ENCODE data around the gene DUS2.
A peak's percentile ranks its signal among the peaks of the same experiment; 100 is the strongest.

Gene DUS2

GRCh38 chr16:68073902-68074760 is 51.0 kb downstream of the DUS2 start:
- ATAC-seq (ENCODE audit: insufficient read depth, low read depth) (peak; percentile 6), DNase-seq (no peak)
- Histone ChIP-seq H3K4me1 (ENCODE audit: insufficient read depth, low read length) (peaks cover 50% of the 10 kb centered on the region), H4K20me1 (ENCODE audit: insufficient read depth, low read length) (no peaks in the 10 kb centered on the region), H3K27me3 (ENCODE audit: insufficient read depth, low read length, poor library complexity) (no peaks in the 10 kb centered on the region), H3K9me3 (ENCODE audit: insufficient read depth, low read length, severe bottlenecking) (no peaks in the 10 kb centered on the region), H3K79me2 (ENCODE audit: insufficient read depth, low read length) (no peaks in the 10 kb centered on the region), H3K36me3 (ENCODE audit: insufficient read depth, low read length) (peaks cover 72% of the 10 kb centered on the region), H3K9ac (ENCODE audit: low read depth, low read length) (peak overlapping the region; percentile 44), H3K27ac (ENCODE audit: low read length) (peak overlapping the region; percentile 95), H2AFZ (ENCODE audit: low read depth, low read length) (no peak overlapping the region), H3K4me2 (ENCODE audit: insufficient read depth, low read length) (peak overlapping the region; percentile 16; the same call in 1 of the 2 replicates), H3K4me3 (ENCODE audit: low read depth in 1 of 2, low read length in 2 of 2) (no peak overlapping the region; a peak in 1 of 4 replicates)
- TF ChIP-seq EZH2 (IDR thresholded peaks at IDR 0.05; ENCODE audit: borderline replicate concordance, low read depth, low read length, severe bottlenecking) (no peak), CTCF (IDR thresholded peaks at IDR 0.05; ENCODE audit: borderline replicate concordance, extremely low read depth, low read length, poor library complexity, severe bottlenecking) (no peak)

- peak; percentile 86 for ATAC-seq (ENCODE audit: insufficient read depth, low read depth)
- Histone ChIP-seq H4K20me1 (ENCODE audit: insufficient read depth, low read length) (no peaks in the 10 kb centered on the region), H3K9me3 (ENCODE audit: insufficient read depth, low read length, severe bottlenecking) (no peaks in the 10 kb centered on the region), H2AFZ (ENCODE audit: low read depth, low read length) (no peak overlapping the region), H3K27me3 (ENCODE audit: insufficient read depth, low read length, poor library complexity) (no peaks in the 10 kb centered on the region), H3K79me2 (ENCODE audit: insufficient read depth, low read length) (no peaks in the 10 kb centered on the region), H3K9ac (ENCODE audit: low read depth, low read length) (peak overlapping the region; percentile 44), H3K4me2 (ENCODE audit: insufficient read depth, low read length) (peak overlapping the region; percentile 16; the same call in 1 of the 2 replicates), H3K36me3 (ENCODE audit: insufficient read depth, low read length) (peaks cover 75% of the 10 kb centered on the region), H3K27ac (ENCODE audit: low read length) (peak overlapping the region; percentile 95), H3K4me3 (ENCODE audit: low read depth in 1 of 2, low read length in 2 of 2) (no peak overlapping the region; a peak in 1 of 4 replicates), H3K4me1 (ENCODE audit: insufficient read depth, low read length) (peaks cover 52% of the 10 kb centered on the region)
- no peak for TF ChIP-seq EZH2 (IDR thresholded peaks at IDR 0.05; ENCODE audit: borderline replicate concordance, low read depth, low read length, severe bottlenecking)
- TF ChIP-seq CTCF (IDR thresholded peaks at IDR 0.05; ENCODE audit: borderline replicate concordance, extremely low read depth, low read length, poor library complexity, severe bottlenecking): no peak
- DNase-seq: peak; percentile 94
These were observed 51.9 kb downstream of the DUS2 start for GRCh38 chr16:68074850-68075555.

GRCh38 chr16:68075980-68076379 is 52.9 kb downstream of the DUS2 start:
- no peaks in the 10 kb centered on the region for H3K79me2 ChIP-seq (ENCODE audit: insufficient read depth, low read length)
- H3K9ac ChIP-seq (ENCODE audit: low read depth, low read length): no peak overlapping the region
- H3K9me3 ChIP-seq (ENCODE audit: insufficient read depth, low read length, severe bottlenecking): no peaks in the 10 kb centered on the region
- H3K4me2 ChIP-seq (ENCODE audit: insufficient read depth, low read length): no peak overlapping the region
- H3K36me3 ChIP-seq (ENCODE audit: insufficient read depth, low read length): peaks cover 68% of the 10 kb centered on the region
- peaks cover 50% of the 10 kb centered on the region for H3K4me1 ChIP-seq (ENCODE audit: insufficient read depth, low read length)
- H3K27ac ChIP-seq (ENCODE audit: low read length): peak overlapping the region; percentile 95
- no peak for ATAC-seq (ENCODE audit: insufficient read depth, low read depth)
- no peak overlapping the region for H2AFZ ChIP-seq (ENCODE audit: low read depth, low read length)
- no peak for DNase-seq
- H4K20me1 ChIP-seq (ENCODE audit: insufficient read depth, low read length): no peaks in the 10 kb centered on the region
- TF ChIP-seq CTCF (IDR thresholded peaks at IDR 0.05; ENCODE audit: borderline replicate concordance, extremely low read depth, low read length, poor library complexity, severe bottlenecking) (no peak), EZH2 (IDR thresholded peaks at IDR 0.05; ENCODE audit: borderline replicate concordance, low read depth, low read length, severe bottlenecking) (no peak)
- no peak overlapping the region for H3K4me3 ChIP-seq (ENCODE audit: low read depth in 1 of 2, low read length in 2 of 2)
- H3K27me3 ChIP-seq (ENCODE audit: insufficient read depth, low read length, poor library complexity): no peaks in the 10 kb centered on the region
